ENCODE data around the gene DLK1.

The DLK1 gene

GRCh38 chr14:100726550-100727085 lies at the start of gene DLK1:
TSS of gene DLK1 (plus strand) at chr14:100726892. CDS start at chr14:100727069, 177 bp downstream.
- no peak for DNase-seq (ENCODE audit: low spot score)

GRCh38 chr14:100677152-100677551 lies 49.5 kb upstream of the DLK1 start:
- no peak for DNase-seq (ENCODE audit: low spot score)

GRCh38 chr14:100677554-100678468 lies 48.9 kb upstream of the DLK1 start:
- DNase-seq (ENCODE audit: low spot score), result no peak

- no peak for DNase-seq (ENCODE audit: low spot score)
Measured at GRCh38 chr14:100678469-100678828, 48.2 kb upstream of the DLK1 start.

- DNase-seq (ENCODE audit: low spot score), result no peak
Measured at GRCh38 chr14:100679153-100679552, 47.5 kb upstream of the DLK1 start.

GRCh38 chr14:100679707-100680438 lies 46.8 kb upstream of the DLK1 start:
- DNase-seq (ENCODE audit: low spot score), result no peak

GRCh38 chr14:100680439-100681051 lies 46.1 kb upstream of the DLK1 start:
- no peak for DNase-seq (ENCODE audit: low spot score)

GRCh38 chr14:100681111-100681510 lies 45.6 kb upstream of the DLK1 start:
- DNase-seq (ENCODE audit: low spot score), result no peak

GRCh38 chr14:100682749-100683148 lies 43.9 kb upstream of the DLK1 start:
- no peak for DNase-seq (ENCODE audit: low spot score)

GRCh38 chr14:100683578-100683977 lies 43.1 kb upstream of the DLK1 start:
- no peak for DNase-seq (ENCODE audit: low spot score)

- peak; percentile 9 for DNase-seq (ENCODE audit: low spot score)
Measured at GRCh38 chr14:100684154-100684553, 42.5 kb upstream of the DLK1 start.

GRCh38 chr14:100684961-100685360 lies 41.7 kb upstream of the DLK1 start:
- no peak for DNase-seq (ENCODE audit: low spot score)

GRCh38 chr14:100686858-100687257 lies 39.8 kb upstream of the DLK1 start:
- DNase-seq (ENCODE audit: low spot score), result no peak

- DNase-seq (ENCODE audit: low spot score), result no peak
Measured at GRCh38 chr14:100687386-100687785, 39.3 kb upstream of the DLK1 start.

GRCh38 chr14:100688051-100688450 lies 38.6 kb upstream of the DLK1 start:
- no peak for DNase-seq (ENCODE audit: low spot score)

GRCh38 chr14:100688598-100689461 lies 37.9 kb upstream of the DLK1 start:
- no peak for DNase-seq (ENCODE audit: low spot score)

- DNase-seq (ENCODE audit: low spot score), result no peak
Measured at GRCh38 chr14:100690672-100691071, 36.0 kb upstream of the DLK1 start.

- no peak for DNase-seq (ENCODE audit: low spot score)
Measured at GRCh38 chr14:100691395-100692056, 35.2 kb upstream of the DLK1 start.

- no peak for DNase-seq (ENCODE audit: low spot score)
Measured at GRCh38 chr14:100692256-100692655, 34.4 kb upstream of the DLK1 start.

- DNase-seq (ENCODE audit: low spot score), result no peak
Measured at GRCh38 chr14:100692859-100693558, 33.7 kb upstream of the DLK1 start.
